Measurements from ENCODE around the gene WDFY2. TPM values are rescaled to one million over a fixed set of nuclear protein-coding genes. Genes with fewer than 3 reads are reported as not detected.

WDFY2 gene
- total RNA-seq, 1 experiment from 2014 or later = 26.4 TPM

DNA sequence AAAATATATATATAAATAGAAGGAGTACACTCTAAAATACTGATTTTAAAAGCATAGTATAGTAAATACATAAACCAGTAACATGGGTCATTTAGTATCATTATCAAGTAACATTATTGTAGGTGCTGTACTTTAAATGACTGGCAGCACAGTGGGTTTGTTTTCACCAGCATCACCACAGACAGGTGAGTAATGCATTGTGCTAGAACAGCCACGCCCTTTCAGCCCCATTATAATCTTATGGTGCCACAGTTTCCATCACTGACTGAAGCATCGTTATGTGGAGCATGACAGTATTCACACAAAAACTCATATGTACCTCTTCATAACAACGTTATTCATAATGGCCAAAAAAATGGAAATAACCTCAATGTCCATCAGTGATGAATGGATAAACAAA lies 131.4 kb downstream of the WDFY2 start:
- WGBS (ENCODE audit: extremely low coverage, insufficient read length, low lambda C conversion rate) = no CpG with 5 or more reads among the region's 3 CpGs
- DNase-seq = no peak
- Histone ChIP-seq H2AK5ac (ENCODE audit: insufficient read length, low read length) (no peak overlapping the region), H3K4me1 (ENCODE audit: insufficient read depth, low read length) (no peaks in the 10 kb centered on the region), H3K14ac (ENCODE audit: insufficient read depth, low read length) (no peak overlapping the region), H4K5ac (ENCODE audit: insufficient read length, low read depth, low read length) (no peak overlapping the region), H2AFZ (ENCODE audit: low read length) (no peak overlapping the region), H3K27ac (ENCODE audit: insufficient read length, low read depth, low read length) (no peak overlapping the region), H3K4me2 (ENCODE audit: insufficient read depth, insufficient read length, low read length) (no peak overlapping the region), H4K20me1 (ENCODE audit: control insufficient read depth, insufficient read depth, insufficient read length) (no peaks in the 10 kb centered on the region), H3K9me3 (ENCODE audit: control insufficient read depth, low read depth, low read length) (no peaks in the 10 kb centered on the region), H2BK5ac (ENCODE audit: insufficient read length, low read length) (no peak overlapping the region), H3K4ac (ENCODE audit: low read depth, low read length) (no peak overlapping the region), H2BK12ac (ENCODE audit: insufficient read length, low read depth, low read length) (no peak overlapping the region), H2BK120ac (ENCODE audit: low read depth, low read length, poor library complexity, severe bottlenecking) (no peak overlapping the region), H3K9ac (ENCODE audit: extremely low read depth, insufficient read length, low read length) (no peak overlapping the region), H3K23me2 (ENCODE audit: insufficient read length, low read depth, low read length, poor library complexity, severe bottlenecking) (no peaks in the 10 kb centered on the region), H3K27me3 (ENCODE audit: insufficient read depth, low read length) (no peaks in the 10 kb centered on the region), H3K79me1 (ENCODE audit: insufficient read depth, low read depth, low read length, poor library complexity, severe bottlenecking) (no peaks in the 10 kb centered on the region), H4K8ac (replicated peaks; ENCODE audit: insufficient read length, low read depth, low read length) (no peak overlapping the region), H3K56ac (ENCODE audit: insufficient read length, low read depth, low read length) (no peak overlapping the region), H3K23ac (ENCODE audit: insufficient read length, low read depth, low read length) (no peak overlapping the region), H3T11ph (ENCODE audit: low read length) (no peak overlapping the region), H2BK20ac (ENCODE audit: low read depth, low read length, poor library complexity, severe bottlenecking) (no peak overlapping the region), H3K79me2 (ENCODE audit: insufficient read depth, low read length) (peaks cover 2% of the 10 kb centered on the region; the same call in 1 of the 2 replicates), H2BK15ac (ENCODE audit: low read depth, low read length) (no peak overlapping the region), H4K91ac (ENCODE audit: insufficient read length, low read depth, low read length) (no peak overlapping the region), H3K18ac (ENCODE audit: insufficient read length, low read depth, low read length) (no peak overlapping the region)
- no peak overlapping the region for H3K27ac Mint-ChIP-seq
- TF ChIP-seq, protein P1, sequence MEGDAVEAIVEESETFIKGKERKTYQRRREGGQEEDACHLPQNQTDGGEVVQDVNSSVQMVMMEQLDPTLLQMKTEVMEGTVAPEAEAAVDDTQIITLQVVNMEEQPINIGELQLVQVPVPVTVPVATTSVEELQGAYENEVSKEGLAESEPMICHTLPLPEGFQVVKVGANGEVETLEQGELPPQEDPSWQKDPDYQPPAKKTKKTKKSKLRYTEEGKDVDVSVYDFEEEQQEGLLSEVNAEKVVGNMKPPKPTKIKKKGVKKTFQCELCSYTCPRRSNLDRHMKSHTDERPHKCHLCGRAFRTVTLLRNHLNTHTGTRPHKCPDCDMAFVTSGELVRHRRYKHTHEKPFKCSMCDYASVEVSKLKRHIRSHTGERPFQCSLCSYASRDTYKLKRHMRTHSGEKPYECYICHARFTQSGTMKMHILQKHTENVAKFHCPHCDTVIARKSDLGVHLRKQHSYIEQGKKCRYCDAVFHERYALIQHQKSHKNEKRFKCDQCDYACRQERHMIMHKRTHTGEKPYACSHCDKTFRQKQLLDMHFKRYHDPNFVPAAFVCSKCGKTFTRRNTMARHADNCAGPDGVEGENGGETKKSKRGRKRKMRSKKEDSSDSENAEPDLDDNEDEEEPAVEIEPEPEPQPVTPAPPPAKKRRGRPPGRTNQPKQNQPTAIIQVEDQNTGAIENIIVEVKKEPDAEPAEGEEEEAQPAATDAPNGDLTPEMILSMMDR (conservative IDR thresholded peaks at IDR 0.05) = no peak
- peaks cover 0 to 13% of the 10 kb centered on the region in 2 experiments; a peak in 2 of 4 replicates for H3K4me1 Mint-ChIP-seq
- H3K27me3 Mint-ChIP-seq (ENCODE audit: low read depth) = no peaks in the 10 kb centered on the region
- no peaks in the 10 kb centered on the region for H3K9me3 Mint-ChIP-seq
- H3K4me3 Mint-ChIP-seq = no peak overlapping the region
- H3K36me3 Mint-ChIP-seq (ENCODE audit: insufficient read depth in 1 of 3, low read depth in 3 of 3) = peaks cover 0 to 9% (median 4%) of the 10 kb centered on the region in 3 experiments; a peak in 4 of 7 replicates
